Testis (tissue), 2 donors: Measurements from ENCODE around the gene NIN.

ENCODE experiments used
- POLR2A ChIP-seq: fragments of 450-650 bp; IDR thresholded peaks from one replicate; pipeline ENCODE4 v1.6.1; 2017; ENCODE audit warnings: antibody characterized with exemption, mild to moderate bottlenecking, moderate library complexity
- TF ChIP-seq, protein P1 (sequence below), 3 experiments: fragments of 450-650 bp in 2 of 3; fragments of 200-600 bp in 1 of 3; sonication (generic) in 1 of 3; IDR thresholded peaks; one replicate each; pipeline ENCODE4 v1.5.1; 2016 to 2019; ENCODE audit warnings: antibody characterized with exemption in 3 of 3, mild to moderate bottlenecking in 2 of 3, moderate library complexity in 1 of 3

DNA sequence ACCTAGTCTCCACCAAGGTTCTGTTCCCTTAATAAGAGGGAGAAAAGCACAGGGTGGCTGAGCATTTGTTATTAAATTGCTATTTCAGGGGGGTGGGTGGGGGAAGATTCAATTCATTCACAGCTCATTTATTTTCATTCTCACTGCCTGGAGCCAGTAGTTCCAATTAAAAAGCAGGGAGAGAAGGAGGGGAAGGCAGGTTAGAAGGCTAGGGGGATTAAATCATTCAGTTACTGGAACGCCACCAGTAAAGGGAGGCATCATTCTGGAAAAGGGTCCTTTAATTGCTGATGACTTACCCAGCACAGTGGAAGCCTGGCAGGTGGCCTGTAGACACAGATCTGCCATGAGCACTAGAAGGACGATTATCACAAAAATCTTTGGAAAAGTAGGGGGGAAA lies 47.4 kb downstream of the NIN start:
- TF ChIP-seq, protein P1, sequence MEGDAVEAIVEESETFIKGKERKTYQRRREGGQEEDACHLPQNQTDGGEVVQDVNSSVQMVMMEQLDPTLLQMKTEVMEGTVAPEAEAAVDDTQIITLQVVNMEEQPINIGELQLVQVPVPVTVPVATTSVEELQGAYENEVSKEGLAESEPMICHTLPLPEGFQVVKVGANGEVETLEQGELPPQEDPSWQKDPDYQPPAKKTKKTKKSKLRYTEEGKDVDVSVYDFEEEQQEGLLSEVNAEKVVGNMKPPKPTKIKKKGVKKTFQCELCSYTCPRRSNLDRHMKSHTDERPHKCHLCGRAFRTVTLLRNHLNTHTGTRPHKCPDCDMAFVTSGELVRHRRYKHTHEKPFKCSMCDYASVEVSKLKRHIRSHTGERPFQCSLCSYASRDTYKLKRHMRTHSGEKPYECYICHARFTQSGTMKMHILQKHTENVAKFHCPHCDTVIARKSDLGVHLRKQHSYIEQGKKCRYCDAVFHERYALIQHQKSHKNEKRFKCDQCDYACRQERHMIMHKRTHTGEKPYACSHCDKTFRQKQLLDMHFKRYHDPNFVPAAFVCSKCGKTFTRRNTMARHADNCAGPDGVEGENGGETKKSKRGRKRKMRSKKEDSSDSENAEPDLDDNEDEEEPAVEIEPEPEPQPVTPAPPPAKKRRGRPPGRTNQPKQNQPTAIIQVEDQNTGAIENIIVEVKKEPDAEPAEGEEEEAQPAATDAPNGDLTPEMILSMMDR (IDR thresholded peaks at IDR 0.05) = no peak
- TF ChIP-seq POLR2A = no peak
